Activated CD8-positive, alpha-beta memory T cell treated with anti-CD3 and anti-CD28 coated beads for 24 hours (primary cell): ENCODE results near the gene ODC1.
"Not testable (repeated sequence)": the region's sequence is repeated elsewhere in the genome, so short reads cannot be mapped to it uniquely, and the experiment has no call there.

Source experiments
- DNase-seq: peaks from one replicate; pipeline ENCODE4 v3.0.0-alpha.2; 2020

The ODC1 gene

DNA sequence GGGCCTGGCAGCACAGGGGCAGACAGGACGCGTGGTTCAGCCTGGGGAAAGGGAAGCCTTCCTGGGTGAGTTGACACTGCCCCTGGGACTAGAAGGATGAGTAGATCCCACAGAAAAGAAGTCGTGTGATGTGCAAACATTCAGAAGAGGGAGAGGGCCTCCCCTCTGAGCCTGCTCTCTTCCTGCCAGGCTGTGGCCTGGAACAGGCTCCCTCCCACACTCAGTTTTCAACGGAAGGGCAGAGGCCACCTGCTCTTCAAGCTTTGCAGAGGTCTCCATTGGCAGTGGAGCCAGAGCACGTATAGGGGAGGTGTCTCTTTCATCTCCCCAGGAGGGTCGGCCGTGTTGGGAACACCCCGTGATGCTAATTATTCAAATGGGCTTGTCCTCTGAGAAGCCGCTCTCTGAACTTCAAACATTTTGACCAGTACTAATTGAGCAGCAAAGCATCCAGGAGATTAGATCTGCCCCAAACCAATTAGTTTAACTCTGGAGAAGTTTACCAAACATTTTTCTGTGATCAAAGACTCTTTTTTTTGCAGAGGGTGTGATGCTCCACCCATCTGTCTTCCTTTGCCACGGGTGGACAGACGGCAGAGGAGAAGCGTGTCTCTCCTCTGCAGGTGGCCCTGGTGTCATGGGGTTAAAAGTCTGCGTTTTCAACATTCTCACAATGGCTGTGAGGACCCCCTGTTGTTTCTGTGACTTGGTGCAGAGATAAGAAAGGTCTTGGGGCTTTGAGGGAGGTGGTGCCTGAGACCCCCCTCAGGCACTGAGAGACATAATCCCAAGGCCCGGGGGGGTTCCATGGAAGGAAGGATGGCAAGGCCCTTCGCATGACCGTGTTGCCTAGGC, 29.5 kb upstream of the ODC1 start:
- DNase-seq = no peak

DNA sequence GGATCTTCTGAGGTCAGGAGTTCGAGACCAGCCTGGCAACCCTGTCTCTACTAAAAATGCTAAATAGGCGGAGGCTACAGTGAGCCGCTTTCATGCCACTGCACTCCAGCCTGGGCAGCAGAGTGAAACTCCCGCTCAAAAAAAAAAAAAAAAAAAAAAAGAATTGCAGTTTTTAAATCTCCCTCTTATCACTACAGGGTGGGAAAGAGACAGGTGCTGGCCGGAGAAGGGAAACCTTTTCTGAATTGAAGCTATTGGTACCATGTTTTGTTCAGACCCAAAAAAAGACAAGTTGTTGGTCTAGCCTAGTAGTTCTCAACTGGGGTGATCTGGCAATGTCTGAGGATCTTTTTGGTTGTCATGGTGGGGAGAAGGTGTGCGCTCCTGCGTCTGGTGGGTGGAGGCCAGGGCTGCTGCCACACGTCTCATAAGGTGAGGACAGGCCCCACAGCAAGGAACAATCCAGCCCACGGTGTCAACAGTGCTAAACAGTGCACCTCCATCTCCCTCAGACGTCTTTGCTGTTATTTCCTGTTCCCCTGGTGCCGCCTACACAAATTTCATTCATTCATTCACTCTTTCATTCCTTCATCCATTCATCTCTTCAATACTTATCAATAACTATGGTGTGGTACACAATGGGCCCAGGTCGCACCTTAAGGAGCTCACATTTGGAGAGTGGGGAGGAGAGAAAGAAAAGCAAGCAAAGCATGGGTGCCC, 28.8 kb upstream of the ODC1 start:
- DNase-seq = no peak

- no peak for DNase-seq
Measured at GRCh38 chr2:10475811-10476660, 27.9 kb upstream of the ODC1 start.

GRCh38 chr2:10475221-10475722, 27.1 kb upstream of the ODC1 start:
- no peak for DNase-seq

DNA sequence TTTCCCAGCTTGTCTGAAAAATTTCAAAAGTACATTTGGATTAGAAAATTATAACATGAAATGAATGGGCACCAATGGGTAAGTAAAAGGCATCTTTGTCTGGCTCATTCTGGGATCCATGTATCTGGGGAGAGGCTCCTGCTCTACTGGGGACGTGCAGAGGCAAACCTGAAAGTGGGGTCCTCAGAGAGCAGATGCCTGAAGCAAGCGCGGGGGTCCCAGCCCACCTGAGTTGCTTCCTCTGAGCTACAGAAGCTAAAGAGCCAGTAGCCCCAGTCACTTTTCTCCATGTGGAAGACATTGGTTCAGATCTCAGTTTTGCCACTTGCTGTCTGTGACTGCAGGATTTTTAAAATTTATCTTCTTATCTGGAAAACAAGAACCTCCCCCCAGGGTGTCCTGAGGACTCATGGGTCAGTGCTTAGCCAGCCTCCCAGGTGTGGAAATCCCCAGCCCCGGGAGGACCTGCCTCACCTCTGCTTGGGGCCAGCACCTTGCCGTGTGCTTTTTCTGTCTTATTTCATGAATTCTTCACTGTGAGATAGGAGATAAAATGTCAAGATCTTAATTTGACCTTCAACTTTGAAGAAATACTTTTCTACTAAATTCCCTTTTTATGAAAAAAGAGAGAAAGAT, 25.1 kb upstream of the ODC1 start:
- no peak for DNase-seq

GRCh38 chr2:10471955-10472354, 23.8 kb upstream of the ODC1 start:
- DNase-seq = no peak

GRCh38 chr2:10471046-10471571, 23.0 kb upstream of the ODC1 start:
- DNase-seq = no peak

- DNase-seq = no peak
Measured at GRCh38 chr2:10469955-10470608, 22.0 kb upstream of the ODC1 start.

GRCh38 chr2:10469301-10469700, 21.2 kb upstream of the ODC1 start:
- no peak for DNase-seq

- no peak for DNase-seq
Measured at GRCh38 chr2:10467401-10467800, 19.3 kb upstream of the ODC1 start.

- no peak for DNase-seq
Measured at GRCh38 chr2:10466801-10467200, 18.7 kb upstream of the ODC1 start.

DNA sequence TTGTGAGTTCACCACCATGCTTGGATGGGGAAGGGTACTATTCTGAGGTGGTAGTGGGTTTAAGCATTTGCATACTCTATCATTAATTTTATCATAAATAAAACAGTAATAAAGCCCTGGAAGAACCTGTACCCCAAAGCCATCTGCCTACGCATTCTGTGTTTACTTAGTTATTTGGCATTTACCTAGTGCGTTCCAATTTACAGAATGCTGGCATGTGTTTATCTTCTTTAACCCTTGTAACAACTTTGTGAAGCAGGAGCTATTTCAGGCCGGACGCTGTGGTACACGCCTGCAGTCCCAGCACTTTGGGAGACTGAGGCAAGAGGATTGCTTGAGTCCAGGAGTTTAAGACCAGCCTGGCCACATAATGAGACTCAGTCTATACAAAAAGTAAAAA, 17.8 kb upstream of the ODC1 start:
- DNase-seq = no peak

DNA sequence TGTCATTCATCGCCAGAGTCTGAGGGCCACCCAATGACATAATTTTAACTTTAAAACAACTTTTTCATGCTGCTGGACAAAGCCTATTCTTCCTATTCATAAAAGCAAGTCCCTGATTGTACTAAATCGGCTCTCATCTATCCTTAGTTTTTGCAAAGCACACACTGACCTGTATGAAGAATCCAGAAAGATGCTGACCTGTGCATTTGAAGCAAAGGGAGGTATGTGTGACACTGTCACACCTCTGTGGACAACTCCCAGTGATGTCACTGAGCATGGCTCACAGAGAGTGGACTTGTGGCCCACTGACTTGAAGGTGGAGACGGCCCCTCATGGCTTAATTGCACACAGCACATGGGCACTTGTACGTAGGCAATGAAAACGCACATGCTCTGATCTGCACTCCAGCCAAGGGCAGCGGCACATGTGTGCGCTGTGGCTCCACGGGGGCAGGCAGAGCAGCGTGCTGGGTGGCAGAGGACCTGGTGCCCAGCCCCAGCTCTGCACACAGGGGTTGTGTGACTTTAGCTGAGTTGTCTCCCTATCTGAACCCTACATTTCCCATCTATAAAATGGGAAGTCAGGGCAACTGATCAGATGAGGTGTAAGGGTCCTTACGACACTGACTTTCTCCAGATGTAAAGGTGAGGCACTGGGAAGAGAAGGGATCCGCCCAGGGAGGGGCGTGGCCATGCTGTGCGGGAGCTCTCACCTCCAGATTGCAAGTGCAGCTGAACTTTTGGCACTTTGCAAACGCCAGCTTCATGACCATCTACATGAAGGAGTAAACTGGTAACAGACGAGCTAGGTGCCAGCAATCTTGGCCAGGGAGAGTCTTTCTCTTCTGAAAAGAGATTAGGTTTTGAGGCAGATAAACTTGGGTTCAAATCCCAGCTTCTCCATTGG, 14.3 kb upstream of the ODC1 start:
- no peak for DNase-seq

DNA sequence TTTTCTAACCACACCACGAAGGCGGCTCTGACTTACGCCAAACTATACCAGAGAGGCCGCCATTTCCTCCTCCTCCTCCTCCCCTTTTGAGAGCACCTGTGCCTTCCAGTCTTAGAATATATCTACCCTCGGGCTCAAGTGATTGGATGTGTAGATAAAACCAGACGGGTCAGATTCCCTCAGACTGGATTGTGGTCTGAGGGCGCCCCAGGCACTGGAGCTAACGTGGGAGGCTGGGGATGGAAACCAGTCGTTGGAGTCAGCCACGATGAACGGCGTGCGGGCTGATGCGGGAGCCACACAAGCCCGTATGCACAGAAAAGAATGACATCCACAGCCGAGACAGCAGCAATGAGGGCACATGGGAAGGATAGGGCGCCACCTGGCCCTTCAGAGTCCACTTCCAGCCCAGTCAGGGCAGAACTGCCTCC, 12.3 kb upstream of the ODC1 start:
- no peak for DNase-seq

GRCh38 chr2:10457846-10458598, 9.9 kb upstream of the ODC1 start:
- no peak for DNase-seq

DNA sequence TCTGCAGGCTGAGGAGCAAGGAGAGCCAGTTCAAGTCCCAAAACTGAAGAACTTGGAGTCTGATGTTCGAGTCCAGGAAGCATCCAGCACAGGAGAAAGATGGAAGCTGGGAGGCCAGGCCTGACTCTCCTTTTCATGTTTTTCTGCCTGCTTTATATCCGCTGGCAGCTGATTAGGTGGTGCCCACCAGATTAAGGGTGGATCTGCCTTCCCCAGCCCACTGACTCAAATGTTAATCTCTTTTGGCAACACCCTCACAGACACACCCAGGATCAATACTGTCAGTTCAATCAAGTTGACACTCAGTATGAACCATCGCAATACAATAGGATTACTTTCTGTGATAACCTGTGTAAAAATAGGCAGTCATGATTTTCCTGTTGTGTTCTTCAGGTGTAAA, 9.1 kb upstream of the ODC1 start:
- not testable (repeated sequence) for DNase-seq

- DNase-seq = no peak
Measured at GRCh38 chr2:10454505-10454904, 6.4 kb upstream of the ODC1 start.

DNA sequence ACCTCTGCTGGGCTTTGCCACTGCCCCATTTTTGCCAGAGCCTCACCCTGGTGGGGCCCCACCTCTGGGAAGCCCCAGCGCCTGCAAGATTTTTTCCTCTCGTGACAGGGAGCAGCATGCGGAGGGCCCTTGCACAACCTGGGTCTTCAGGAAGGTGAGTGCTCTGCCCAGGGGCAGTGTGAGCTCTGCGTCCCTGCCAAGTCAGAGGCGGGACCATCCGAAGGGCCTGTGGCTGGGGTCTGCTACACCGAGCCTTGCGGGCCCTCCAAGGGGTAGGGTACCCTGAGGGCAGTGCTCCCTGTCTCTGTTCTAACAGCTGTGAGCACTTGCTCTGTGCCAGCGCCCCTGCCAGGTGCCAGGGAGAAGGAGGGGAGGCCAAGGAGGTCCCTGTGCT, 5.8 kb upstream of the ODC1 start:
- no peak for DNase-seq

GRCh38 chr2:10452956-10453904, 5.1 kb upstream of the ODC1 start:
- no peak for DNase-seq
